GM21423 (cell line): ENCODE data around the gene VPS13A.
"Not testable (repeated sequence)": the region's sequence is repeated elsewhere in the genome, so short reads cannot be mapped to it uniquely, and the experiment has no call there.

Source experiments
- ATAC-seq: cut with Tn5 transposase; IDR thresholded peaks from one replicate; pipeline ENCODE4 v1.9.1; 2021; ENCODE audit warnings: mild to moderate bottlenecking, moderate library complexity; ENCODE audit not compliant: unreplicated experiment

VPS13A gene

GRCh38 chr9:77291714-77292113 is 114.4 kb downstream of the VPS13A start:
- no peak for ATAC-seq

- no peak for ATAC-seq
These were observed 116.6 kb downstream of the VPS13A start for GRCh38 chr9:77293949-77294348.

DNA sequence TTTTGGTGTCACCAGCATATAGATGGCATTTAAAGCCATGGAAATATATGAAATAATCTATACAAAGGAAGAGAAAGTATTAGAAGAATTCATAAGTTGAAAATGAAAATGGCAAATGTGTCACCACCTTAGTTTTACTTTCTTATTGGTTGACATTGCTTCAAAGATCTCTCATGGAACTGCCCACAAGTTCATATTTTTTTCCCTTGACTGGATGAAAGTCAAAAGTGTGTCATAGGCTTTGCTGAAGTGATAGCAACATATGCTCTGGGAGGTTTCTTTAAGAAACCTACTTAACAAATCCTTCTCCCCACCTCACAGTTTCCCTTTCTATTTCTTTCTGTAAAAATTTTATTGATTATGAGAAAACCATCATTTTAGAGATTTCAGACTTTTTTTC is 127.2 kb downstream of the VPS13A start:
- ATAC-seq, result peak; percentile 74

DNA sequence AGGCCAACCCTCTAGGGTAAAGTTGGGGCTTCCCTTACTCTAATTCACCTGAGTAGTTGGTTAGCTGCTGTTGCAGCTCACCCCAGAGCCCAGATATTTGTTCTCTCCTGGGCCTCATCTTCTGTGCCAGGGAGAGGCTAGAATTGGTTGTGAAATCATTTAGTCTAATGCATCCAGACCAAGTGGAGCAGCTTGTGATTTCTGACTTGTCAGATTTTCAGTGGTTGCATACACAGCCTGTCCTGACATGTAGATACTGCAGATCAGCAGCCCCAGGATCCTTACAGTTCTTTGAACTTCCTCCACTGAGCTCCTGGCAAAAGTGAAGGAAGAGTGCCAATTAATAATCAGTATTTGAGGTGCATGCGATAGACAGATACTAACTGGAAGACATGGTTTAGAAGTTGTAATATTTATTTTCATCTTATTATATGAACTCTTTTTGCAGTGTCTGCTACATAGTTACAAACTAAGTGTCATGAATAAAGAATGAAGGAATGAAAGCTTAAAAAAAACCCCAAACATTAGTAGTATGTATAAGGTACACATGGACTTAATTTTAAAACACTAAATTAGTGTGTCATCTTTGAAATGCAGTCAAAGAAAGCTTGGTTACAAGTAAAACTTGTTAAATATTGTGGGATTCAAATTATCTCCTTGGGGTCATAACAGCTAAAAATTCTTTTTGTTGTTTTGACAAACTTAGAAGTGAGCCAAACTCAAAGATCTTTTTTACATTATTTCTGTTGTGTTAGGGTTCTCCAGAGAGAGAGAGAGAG is 128.5 kb downstream of the VPS13A start:
- ATAC-seq, result no peak

- no peak for ATAC-seq
These were observed 129.8 kb downstream of the VPS13A start for GRCh38 chr9:77307166-77307565.

DNA sequence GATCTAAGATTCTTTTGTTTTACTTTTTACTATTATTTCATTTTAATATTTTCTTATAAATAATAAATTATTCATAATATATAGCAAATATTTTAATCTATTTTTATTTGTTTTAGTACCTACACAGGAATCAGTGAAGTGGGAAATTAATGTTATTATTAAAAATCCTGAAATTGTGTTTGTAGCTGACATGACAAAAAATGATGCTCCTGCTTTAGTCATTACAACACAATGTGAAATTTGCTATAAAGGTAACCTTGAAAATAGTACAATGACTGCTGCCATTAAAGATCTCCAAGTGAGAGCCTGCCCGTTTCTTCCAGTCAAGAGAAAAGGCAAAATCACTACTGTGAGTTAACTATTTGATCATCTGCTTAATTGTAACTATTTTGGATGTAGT is 138.7 kb downstream of the VPS13A start:
- ATAC-seq, result no peak

- no peak for ATAC-seq
These were observed 147.7 kb downstream of the VPS13A start for GRCh38 chr9:77325058-77325457.

DNA sequence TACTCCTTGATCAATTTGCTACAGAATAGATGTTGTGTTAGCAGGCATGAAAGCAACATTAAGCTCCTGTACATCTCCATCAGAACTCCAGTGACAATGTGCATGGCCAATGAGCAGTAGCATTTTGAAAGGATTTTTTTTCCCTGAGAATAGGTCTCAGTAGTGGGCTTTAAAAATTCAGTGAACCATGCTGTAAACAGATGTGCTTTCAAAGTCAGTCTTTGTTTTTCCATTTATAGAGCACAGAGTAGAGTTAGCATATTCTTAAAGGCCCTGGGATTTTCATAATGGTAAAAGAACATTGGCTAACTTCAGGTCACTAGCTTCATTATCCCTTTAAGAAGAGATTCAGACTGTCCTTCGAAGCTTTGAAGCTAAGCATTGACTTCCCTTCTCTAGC is 150.8 kb downstream of the VPS13A start:
- no peak for ATAC-seq

DNA sequence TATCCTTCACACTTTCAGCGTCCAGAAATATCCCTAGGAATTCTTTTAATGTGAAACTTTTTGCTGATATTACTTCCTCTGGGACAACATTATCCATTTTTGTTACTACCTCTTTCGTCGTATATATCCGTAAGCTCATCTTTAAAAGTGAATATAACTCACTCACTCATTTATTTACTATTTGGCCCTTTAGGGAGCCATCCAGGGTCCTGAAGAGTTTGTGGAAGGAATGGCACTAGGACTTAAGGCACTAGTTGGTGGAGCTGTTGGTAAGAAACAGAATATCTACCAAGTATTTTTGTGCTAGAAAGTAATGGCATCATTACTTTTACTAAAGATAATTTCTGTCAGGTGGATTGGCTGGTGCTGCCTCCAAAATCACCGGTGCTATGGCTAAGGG is 192.7 kb downstream of the VPS13A start:
- ATAC-seq, result no peak

- ATAC-seq, result no peak
These were observed 196.9 kb downstream of the VPS13A start for GRCh38 chr9:77374266-77374665.

GRCh38 chr9:77375956-77376532 is 198.7 kb downstream of the VPS13A start:
- no peak for ATAC-seq

DNA sequence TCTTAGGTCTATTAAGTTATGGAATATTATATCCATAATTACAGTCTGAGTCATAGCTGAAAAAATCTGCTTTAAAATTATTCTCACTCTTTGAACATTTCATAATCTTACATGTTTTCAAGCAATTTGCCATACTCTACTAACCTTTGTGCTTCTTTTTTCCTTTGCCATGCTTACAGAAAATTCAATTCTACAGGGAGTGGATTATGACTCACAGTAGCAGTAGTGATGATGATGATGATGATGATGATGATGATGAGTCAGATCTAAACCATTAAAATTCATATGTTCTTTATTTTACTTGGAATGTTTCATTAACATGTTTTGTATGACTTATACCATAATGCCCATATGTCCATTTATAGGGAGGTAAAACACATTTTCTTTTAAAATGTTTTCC is 207.1 kb downstream of the VPS13A start:
- no peak for ATAC-seq

DNA sequence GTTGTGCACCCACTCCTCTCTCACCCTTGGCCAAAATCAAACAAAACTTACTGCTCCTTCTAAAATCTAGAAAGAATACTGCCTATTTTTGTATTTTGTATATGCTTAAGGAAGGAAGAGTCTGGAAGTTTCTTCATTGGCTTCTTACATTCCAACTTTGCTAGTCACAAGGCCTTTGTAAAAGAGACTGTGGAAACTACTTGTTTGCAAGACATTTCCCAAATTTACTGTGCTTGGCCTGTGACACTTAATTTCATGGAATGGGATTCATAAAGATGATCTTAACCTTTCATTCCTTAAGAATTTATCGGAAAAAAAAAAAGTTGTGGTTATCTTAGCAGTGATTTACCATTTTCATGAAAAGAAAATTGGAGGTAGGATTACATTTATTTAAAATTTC is 208.9 kb downstream of the VPS13A start:
- no peak for ATAC-seq

- no peak for ATAC-seq
These were observed 214.5 kb downstream of the VPS13A start for GRCh38 chr9:77391834-77392233.

GRCh38 chr9:77392328-77392727 is 215.0 kb downstream of the VPS13A start:
- ATAC-seq, result no peak

- ATAC-seq, result not testable (repeated sequence)
These were observed 221.2 kb downstream of the VPS13A start for GRCh38 chr9:77398581-77398980.

DNA sequence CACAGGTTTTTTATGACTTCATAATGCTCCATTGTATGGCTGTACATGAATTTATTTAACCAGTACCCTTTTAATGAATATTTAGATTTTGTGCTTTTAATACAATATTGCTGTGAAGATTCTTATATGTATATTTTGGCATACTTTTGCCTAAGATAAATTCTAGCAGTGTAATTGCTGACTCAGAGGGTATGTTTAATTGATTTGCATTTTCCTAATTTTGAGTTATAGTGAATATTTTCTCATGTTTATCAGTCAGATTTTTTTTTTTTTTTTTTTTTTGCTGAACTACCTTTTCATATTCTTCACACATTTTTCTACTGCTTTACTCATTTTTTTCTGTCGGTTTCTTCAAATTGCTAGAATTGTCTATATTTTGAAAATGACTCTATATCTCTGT is 222.6 kb downstream of the VPS13A start:
- no peak for ATAC-seq

DNA sequence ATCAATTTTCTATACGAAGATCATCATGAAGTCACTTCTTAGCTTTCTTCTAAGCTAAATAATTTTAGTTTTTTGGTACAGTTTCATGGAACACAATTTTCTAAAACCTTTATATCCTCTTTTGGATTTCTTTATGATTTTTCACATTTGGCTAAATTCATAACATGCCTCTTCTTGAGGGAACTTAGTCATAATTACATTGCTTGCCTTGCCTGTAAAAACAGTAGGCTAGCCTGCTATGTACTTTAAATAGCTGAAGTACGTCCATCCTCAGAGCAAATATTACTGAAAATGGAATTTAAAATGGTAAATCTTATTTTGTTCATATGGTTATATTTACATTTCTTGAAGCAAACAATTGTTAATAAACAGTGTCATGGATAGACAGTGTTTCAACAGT is 225.0 kb downstream of the VPS13A start:
- no peak for ATAC-seq

DNA sequence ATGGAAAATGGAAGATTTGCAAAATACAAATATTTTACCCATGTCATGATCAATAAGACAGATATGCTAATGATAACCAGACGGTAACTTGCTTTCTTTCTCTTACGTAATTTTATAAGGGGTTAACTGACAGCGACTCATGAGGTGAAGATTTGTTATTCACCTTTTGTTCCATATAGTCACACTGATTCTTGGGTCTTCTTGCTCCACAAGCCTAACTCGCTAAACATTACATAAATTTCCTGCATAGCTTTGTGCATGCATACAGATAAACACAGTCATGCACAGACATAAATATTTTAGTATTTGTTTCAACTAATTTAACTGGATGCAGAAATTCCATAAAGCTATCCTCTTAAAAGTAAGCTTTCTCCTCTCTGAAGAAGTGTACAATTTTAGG is 225.9 kb downstream of the VPS13A start:
- no peak for ATAC-seq

- ATAC-seq, result not testable (repeated sequence)
These were observed 231.2 kb downstream of the VPS13A start for GRCh38 chr9:77408521-77408920.

DNA sequence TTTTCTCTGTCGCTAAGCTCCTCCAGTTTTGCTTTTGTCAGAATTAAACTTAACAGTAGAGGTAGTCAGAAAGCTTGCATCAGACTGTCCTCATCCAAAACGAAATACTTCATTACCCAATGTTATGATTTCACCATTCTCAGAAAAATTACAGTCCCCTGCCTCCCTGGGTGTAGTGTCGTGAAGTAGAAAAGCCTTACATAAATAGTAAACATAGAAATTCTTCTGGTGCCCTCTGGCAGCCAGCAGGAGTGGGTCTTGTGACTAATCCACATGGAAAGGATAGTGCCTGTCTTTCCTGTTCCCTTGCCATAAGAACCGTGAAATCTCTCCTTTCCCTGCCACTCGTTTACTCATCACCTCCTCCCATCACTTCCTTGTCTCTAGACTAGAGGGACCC is 240.2 kb downstream of the VPS13A start:
- no peak for ATAC-seq

- ATAC-seq, result no peak
These were observed 240.9 kb downstream of the VPS13A start for GRCh38 chr9:77418226-77418625.

DNA sequence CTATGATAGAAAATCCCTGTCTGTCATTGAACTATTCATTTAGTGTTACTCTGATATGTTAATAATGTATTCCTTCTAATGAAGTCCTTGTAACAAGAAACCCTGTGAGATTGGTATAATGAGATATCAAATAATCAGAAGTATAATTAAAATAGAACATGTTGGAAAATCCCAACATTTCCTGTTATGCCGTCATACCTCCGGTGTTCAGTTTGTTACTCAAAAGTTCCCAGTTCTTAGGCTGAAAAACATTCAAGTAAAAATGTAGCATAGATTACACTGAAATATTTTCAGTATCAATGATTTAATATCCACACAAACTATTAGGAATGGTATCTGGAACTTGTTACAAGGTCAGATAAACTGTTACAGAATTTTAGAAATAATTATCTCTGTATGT is 243.3 kb downstream of the VPS13A start:
- ATAC-seq, result no peak
